CD4-positive, alpha-beta T cell treated with Interleukin-15 for 4 hours (primary cell): ENCODE measurements around the gene IL16.
"Not testable (repeated sequence)": the region's sequence is repeated elsewhere in the genome, so short reads cannot be mapped to it uniquely, and the experiment has no call there.

Experiments used
- DNase-seq: peaks from one replicate; pipeline ENCODE4 v3.0.0-alpha.2; 2020; ENCODE audit warnings: low spot score

IL16 gene

DNA sequence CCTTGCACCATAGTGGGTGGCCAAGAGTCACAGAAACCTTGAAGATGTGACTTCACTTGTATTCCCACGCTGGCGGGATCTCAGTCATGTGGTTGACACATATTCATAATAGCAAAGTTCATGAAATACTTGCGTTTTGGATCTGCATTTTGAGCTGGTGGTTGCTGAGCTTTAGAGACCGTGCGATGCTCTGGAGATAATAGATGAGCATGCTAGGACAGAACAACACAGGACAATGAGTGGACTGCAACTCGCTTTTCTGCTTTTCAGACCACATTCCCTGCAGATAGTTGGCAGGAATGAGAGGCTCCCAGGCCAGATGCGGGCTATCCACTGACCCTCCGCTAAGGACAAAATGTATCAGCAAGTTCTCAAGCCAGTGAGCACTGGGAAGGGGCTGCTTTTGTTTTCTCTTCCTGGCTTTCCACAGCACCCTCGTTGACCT lies 141.1 kb downstream of the IL16 start:
- DNase-seq, result no peak

GRCh38 chr15:81338170-81339007 lies 141.7 kb downstream of the IL16 start:
- DNase-seq, result no peak

- DNase-seq, result no peak
Observed at GRCh38 chr15:81339321-81339720, 142.6 kb downstream of the IL16 start.

DNA sequence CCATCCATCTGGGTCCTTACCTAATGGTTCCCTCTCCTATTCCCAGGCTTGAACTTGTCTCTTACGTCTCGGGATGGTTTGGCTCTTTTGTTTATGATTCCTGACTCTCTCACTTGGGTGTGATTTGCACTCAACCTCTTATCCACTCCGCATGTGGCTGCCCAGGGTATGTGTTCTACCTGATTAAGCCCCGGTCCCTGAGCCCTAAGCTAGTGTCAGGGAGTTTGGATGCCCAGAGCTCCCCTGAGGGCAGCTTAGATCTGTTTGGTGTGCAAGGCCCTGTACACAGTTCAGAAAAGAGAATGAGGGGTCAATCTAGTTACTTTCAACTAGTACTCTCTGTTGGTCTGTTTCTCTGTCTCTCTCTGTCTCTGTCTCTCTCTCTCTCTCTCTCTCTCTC lies 143.2 kb downstream of the IL16 start:
- no peak for DNase-seq

DNA sequence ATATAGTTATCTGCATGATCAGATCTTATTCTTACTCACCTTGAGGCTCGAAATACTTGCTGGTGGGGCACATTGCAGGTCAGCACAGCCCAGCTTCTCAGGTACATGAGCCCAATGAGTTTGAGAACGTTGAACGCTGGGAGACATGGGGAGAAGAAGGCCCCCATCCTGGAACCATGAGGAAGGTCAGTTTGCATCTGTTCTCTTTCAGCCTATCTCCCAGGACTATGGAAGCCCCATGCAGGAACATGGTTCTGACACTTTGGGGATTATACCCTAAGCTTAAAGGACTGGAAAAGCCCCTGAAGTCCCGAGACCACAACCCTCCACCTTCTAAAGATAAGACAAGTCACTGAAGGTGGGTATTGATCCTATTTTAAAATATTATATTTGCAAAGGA lies 144.7 kb downstream of the IL16 start:
- DNase-seq, result no peak

- DNase-seq, result no peak
Observed at GRCh38 chr15:81343371-81343770, 146.7 kb downstream of the IL16 start.

DNA sequence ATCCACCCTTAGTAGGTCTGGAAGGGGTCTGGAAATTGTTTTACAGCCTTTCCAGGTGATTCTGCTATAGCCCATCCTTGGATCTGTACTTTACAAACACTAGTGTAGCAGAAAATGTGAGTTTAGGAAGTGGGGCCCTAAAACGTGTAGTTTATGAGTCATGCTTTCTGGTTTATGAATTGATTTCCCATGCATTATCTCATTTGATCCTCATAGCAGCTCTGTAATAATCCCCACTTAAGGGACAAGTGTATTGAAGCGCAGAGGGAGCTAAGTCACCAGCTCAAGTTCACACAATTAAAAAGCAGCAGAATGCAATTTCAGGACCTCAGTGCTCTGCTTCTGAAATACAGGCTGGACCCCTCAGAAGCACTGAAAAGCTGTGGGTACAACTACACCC lies 149.9 kb downstream of the IL16 start:
- DNase-seq, result no peak

- no peak for DNase-seq
Observed at GRCh38 chr15:81347910-81348309, 151.2 kb downstream of the IL16 start.

- DNase-seq, result not testable (repeated sequence)
Observed at GRCh38 chr15:81348691-81349090, 152.0 kb downstream of the IL16 start.

DNA sequence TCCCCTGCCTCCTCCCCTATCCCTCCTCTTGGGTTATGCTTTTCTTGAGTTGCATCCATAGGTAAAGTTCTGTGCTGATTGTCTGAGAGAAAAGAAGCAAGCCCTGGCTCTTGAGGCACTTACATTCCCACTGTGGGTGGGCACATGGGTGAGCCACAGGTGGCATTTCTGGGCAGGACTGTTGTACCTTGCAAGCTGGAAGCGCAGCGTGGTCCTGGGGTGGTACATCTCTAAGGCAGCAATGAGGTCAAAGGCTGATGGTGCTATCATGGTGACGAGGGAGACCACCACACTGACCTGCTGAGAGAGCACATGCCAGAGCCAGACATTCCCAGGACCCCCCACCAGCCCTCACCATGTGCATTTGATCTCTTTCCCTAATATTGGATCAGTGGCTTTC lies 152.6 kb downstream of the IL16 start:
- no peak for DNase-seq

DNA sequence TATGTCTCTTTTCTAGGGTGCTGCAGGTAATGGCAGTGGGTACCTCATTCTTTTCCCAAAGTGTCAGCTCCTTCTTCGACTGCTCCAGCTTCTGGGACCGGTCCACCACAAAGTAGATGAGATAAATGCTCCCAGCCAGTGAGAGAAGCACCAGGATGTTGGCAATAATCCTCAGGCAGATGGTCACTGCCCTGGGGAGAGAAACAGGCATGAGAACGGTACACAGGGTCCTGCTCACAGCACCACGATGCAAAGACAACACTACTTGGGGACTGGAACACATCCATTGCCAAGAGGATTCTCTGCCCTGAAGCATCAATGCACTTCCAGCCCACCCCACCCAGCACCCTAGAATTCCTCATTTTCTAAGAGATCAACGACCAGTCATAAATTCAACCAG lies 155.0 kb downstream of the IL16 start:
- DNase-seq, result no peak

- no peak for DNase-seq
Observed at GRCh38 chr15:81356252-81356651, 159.6 kb downstream of the IL16 start.

GRCh38 chr15:81357180-81357686 lies 160.6 kb downstream of the IL16 start:
- no peak for DNase-seq

- DNase-seq, result no peak
Observed at GRCh38 chr15:81358248-81358647, 161.6 kb downstream of the IL16 start.

DNA sequence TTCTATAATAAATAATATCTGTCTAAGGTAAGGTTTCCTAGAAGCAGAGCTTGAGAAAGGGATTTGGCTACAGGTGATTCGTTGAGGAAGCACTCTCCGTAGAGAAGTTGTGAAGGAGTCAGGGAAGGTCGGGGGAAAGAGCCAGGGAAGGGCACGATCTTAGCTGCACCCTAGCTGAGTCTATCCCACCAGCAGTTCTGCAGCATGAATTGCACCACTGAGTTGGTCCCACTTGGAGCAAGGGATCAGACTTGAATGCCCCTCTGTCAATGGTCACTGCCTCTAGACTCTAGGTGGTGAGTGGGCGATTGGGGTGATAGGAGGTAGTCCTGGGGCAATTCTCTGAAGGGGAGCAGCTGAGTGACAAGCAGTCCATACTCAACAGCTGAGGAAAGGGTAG lies 163.8 kb downstream of the IL16 start:
- DNase-seq, result no peak

DNA sequence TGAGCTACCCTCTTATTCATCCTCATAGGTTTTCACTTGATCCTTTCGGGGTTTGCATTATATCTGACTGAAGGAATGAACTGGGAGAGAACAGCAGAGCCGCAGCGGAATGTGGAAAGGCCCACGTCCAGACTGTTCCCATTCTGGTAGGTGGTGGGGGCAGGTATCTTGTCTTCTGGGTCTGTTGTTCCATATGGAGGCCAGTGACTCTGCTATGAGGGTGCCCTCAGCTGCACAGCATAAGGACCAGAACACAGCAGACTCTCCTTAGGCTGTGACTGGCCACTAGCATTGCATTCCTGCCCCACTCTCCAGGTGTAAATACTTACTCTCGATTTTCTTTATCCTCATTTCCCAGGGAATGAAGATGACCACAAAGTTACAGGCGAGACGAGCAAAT lies 165.2 kb downstream of the IL16 start:
- DNase-seq, result no peak

DNA sequence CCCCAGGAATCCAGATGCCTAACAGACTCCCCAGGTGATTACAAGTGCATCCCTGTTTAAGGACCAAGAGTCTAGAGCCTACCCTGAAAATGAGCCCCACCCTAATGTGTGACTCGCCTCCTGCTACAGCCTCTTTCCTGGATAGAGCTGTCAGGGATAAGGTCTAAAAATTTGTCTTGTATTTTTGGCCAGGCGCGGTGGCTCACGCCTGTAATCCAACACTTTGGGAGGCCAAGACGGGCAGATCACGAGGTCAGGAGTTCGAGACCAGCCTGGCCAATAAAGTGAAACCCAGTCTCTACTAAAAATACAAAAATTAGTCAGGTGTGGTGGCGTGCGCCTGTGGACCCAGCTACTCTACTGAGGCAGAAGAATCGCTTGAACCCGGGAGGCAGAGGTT lies 166.1 kb downstream of the IL16 start:
- DNase-seq, result no peak

DNA sequence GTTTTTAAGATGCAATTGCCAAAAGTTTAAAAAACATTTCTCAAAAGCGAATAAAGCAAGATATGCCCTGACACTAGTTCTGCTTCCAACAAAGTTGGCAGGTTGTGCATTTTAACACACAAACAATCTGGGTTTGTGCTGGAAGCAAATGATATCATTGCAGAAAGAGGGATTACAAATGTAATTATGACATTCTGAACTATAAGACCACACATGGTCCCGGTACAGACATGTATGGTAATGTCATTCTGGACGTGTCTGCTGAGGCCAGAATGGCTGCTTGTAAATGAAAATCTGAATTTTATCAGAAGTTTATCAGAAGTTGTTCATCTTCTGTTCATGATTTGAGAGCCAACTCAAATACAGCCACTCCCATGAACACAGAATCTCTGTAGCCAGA lies 166.6 kb downstream of the IL16 start:
- DNase-seq, result no peak
